H9 (cell line): Measurements from ENCODE around the gene EHD4. TPM values are rescaled to one million over a fixed set of nuclear protein-coding genes. Genes with fewer than 3 reads are reported as not detected.

ENCODE experiments used
- DNase-seq: peaks from one replicate; pipeline ENCODE4 v3.0.0-alpha.2; 2017
- H2AFZ ChIP-seq: one replicate; pipeline ENCODE4 v1.6.1; 2013; ENCODE audit warnings: mild to moderate bottlenecking, low read length, control low read depth, moderate library complexity
- H2AK5ac ChIP-seq: 2 replicates; pipeline ENCODE4 v1.6.1; 2013; ENCODE audit warnings: low read length, control low read depth, mixed read lengths; ENCODE audit not compliant: insufficient read length
- H2BK120ac ChIP-seq: one replicate; pipeline ENCODE4 v1.6.1; 2013; ENCODE audit warnings: low read depth, mild to moderate bottlenecking, low read length, control low read depth, inconsistent platforms; ENCODE audit not compliant: poor library complexity, severe bottlenecking
- H2BK12ac ChIP-seq: 2 replicates; pipeline ENCODE4 v1.6.1; 2013; ENCODE audit warnings: low read length, control low read depth, mixed read lengths, low read depth; ENCODE audit not compliant: insufficient read length
- H2BK15ac ChIP-seq: 2 replicates; pipeline ENCODE4 v1.6.1; 2013; ENCODE audit warnings: low read depth, low read length, control low read depth
- H2BK20ac ChIP-seq: one replicate; pipeline ENCODE4 v1.6.1; 2013; ENCODE audit warnings: low read depth, mild to moderate bottlenecking, low read length, control low read depth, inconsistent platforms; ENCODE audit not compliant: poor library complexity, severe bottlenecking
- H2BK5ac ChIP-seq: 2 replicates; pipeline ENCODE4 v1.6.1; 2013; ENCODE audit warnings: low read length, control low read depth, mixed read lengths; ENCODE audit not compliant: insufficient read length
- H3K14ac ChIP-seq: 2 replicates; pipeline ENCODE4 v1.6.1; 2013; ENCODE audit warnings: low read length, control low read depth; ENCODE audit not compliant: insufficient read depth
- H3K18ac ChIP-seq: 2 replicates; pipeline ENCODE4 v1.6.1; 2013; ENCODE audit warnings: low read depth, mild to moderate bottlenecking, mixed read lengths, low read length, control low read depth; ENCODE audit not compliant: insufficient read length
- H3K23ac ChIP-seq: 2 replicates; pipeline ENCODE4 v1.6.1; 2013; ENCODE audit warnings: low read length, control low read depth, mixed read lengths, low read depth; ENCODE audit not compliant: insufficient read length
- H3K23me2 ChIP-seq: 2 replicates; pipeline ENCODE4 v1.6.1; 2013; ENCODE audit warnings: low read depth, mild to moderate bottlenecking, mixed read lengths, low read length, control low read depth; ENCODE audit not compliant: insufficient read length, poor library complexity, severe bottlenecking
- H3K27ac ChIP-seq: 2 replicates; pipeline ENCODE4 v1.5.1; 2013; ENCODE audit warnings: low read length, control low read depth, mixed read lengths, low read depth; ENCODE audit not compliant: insufficient read length
- H3K27me3 ChIP-seq: 2 replicates; pipeline ENCODE4 v1.6.1; 2013; ENCODE audit warnings: low read length, control low read depth, inconsistent platforms; ENCODE audit not compliant: insufficient read depth
- H3K4ac ChIP-seq: 2 replicates; pipeline ENCODE4 v1.6.1; 2013; ENCODE audit warnings: low read depth, mild to moderate bottlenecking, control low read depth, inconsistent platforms, low read length, moderate library complexity
- H3K4me1 ChIP-seq: 2 replicates; pipeline ENCODE4 v1.6.1; 2013; ENCODE audit warnings: low read length, control low read depth, inconsistent platforms; ENCODE audit not compliant: insufficient read depth
- H3K4me2 ChIP-seq: 2 replicates; pipeline ENCODE4 v1.6.1; 2013; ENCODE audit warnings: low read length, control low read depth, mixed read lengths; ENCODE audit not compliant: insufficient read length, insufficient read depth
- H3K56ac ChIP-seq: 2 replicates; pipeline ENCODE4 v1.6.1; 2013; ENCODE audit warnings: low read depth, mild to moderate bottlenecking, mixed read lengths, low read length, control low read depth; ENCODE audit not compliant: insufficient read length
- H3K79me1 ChIP-seq: 2 replicates; pipeline ENCODE4 v1.6.1; 2013; ENCODE audit warnings: low read depth, mild to moderate bottlenecking, moderate library complexity, low read length, control low read depth, inconsistent platforms; ENCODE audit not compliant: insufficient read depth, poor library complexity, severe bottlenecking
- H3K79me2 ChIP-seq: 2 replicates; pipeline ENCODE4 v1.6.1; 2013; ENCODE audit warnings: low read length, control low read depth, inconsistent platforms; ENCODE audit not compliant: insufficient read depth
- H3K9ac ChIP-seq: 2 replicates; pipeline ENCODE4 v1.6.1; 2013; ENCODE audit warnings: low read length, control low read depth, mixed read lengths; ENCODE audit not compliant: insufficient read length; ENCODE audit errors: extremely low read depth
- H3K9me3 ChIP-seq: one replicate; pipeline ENCODE4 v1.6.1; 2013; ENCODE audit warnings: low read depth, low read length, inconsistent platforms; ENCODE audit not compliant: control insufficient read depth
- H3T11ph ChIP-seq: one replicate; pipeline ENCODE4 v1.6.1; 2013; ENCODE audit warnings: mild to moderate bottlenecking, low read length, control low read depth, inconsistent platforms
- H4K20me1 ChIP-seq: one replicate; pipeline ENCODE4 v1.6.1; 2013; ENCODE audit not compliant: control insufficient read depth, insufficient read length, insufficient read depth
- H4K5ac ChIP-seq: 2 replicates; pipeline ENCODE4 v1.6.1; 2013; ENCODE audit warnings: low read depth, mild to moderate bottlenecking, mixed read lengths, low read length, control low read depth; ENCODE audit not compliant: insufficient read length
- H4K8ac ChIP-seq: replicated peaks from 2 replicates; pipeline ENCODE4 v1.6.1; 2013; ENCODE audit warnings: low read length, control low read depth, mixed read lengths, low read depth; ENCODE audit not compliant: insufficient read length
- H4K91ac ChIP-seq: 2 replicates; pipeline ENCODE4 v1.6.1; 2013; ENCODE audit warnings: low read depth, mild to moderate bottlenecking, moderate library complexity, mixed read lengths, low read length, control low read depth; ENCODE audit not compliant: insufficient read length
- H3K27ac Mint-ChIP-seq, 3 experiments: 2 replicates in 2 of 3; 3 replicates in 1 of 3; pipeline ENCODE4 v1.8.0; 2020 to 2021; ENCODE audit warnings: mixed read lengths in 3 of 3, mild to moderate bottlenecking in 1 of 3, moderate library complexity in 1 of 3
- H3K27me3 Mint-ChIP-seq: 2 replicates; pipeline ENCODE4 v1.8.0; 2021; ENCODE audit warnings: low read depth, mild to moderate bottlenecking, moderate library complexity, mixed read lengths
- H3K36me3 Mint-ChIP-seq, 3 experiments: 2 replicates in 2 of 3; 3 replicates in 1 of 3; pipeline ENCODE4 v1.8.0; 2020 to 2021; ENCODE audit warnings: low read depth in 3 of 3, mixed read lengths in 3 of 3; ENCODE audit not compliant: insufficient read depth in 1 of 3
- H3K4me1 Mint-ChIP-seq, 2 experiments: 2 replicates each; pipeline ENCODE4 v1.8.0; 2020; ENCODE audit warnings: mixed read lengths in 2 of 2
- H3K4me3 Mint-ChIP-seq, 2 experiments: 2 replicates in 1 of 2; 3 replicates in 1 of 2; pipeline ENCODE4 v1.8.0; 2020 to 2021; ENCODE audit warnings: mild to moderate bottlenecking in 2 of 2, mixed read lengths in 2 of 2, moderate library complexity in 1 of 2
- H3K9me3 Mint-ChIP-seq, 2 experiments: 2 replicates in 1 of 2; 3 replicates in 1 of 2; pipeline ENCODE4 v1.8.0; 2020; ENCODE audit warnings: mild to moderate bottlenecking in 2 of 2, mixed read lengths in 2 of 2, moderate library complexity in 1 of 2
- WGBS: extraction: QIAGEN DNeasy Blood & Tissue Kit; methylation state at CpG from one replicate; pipeline ENCODE4 v1.1.7; 2013; ENCODE audit warnings: missing lambda C conversion rate, low lambda C conversion rate, mixed read lengths; ENCODE audit not compliant: insufficient read length; ENCODE audit errors: extremely low coverage; 5-methylcytosine and 5-hydroxymethylcytosine counted together
- total RNA-seq: library from RNA; stranded (reverse); gene quantifications from 2 replicates; pipeline ENCODE4 v1.2.1, GENCODE V29; 2021
- TF ChIP-seq, protein P1 (sequence below): fragments of 200-600 bp; sonication (generic); conservative IDR thresholded peaks from 3 replicates; pipeline ENCODE4 v1.8.0; 2021; ENCODE audit warnings: antibody characterized with exemption, mild to moderate bottlenecking

The EHD4 gene
- total RNA-seq, 1 experiment from 2014 or later: 22.9 TPM

DNA sequence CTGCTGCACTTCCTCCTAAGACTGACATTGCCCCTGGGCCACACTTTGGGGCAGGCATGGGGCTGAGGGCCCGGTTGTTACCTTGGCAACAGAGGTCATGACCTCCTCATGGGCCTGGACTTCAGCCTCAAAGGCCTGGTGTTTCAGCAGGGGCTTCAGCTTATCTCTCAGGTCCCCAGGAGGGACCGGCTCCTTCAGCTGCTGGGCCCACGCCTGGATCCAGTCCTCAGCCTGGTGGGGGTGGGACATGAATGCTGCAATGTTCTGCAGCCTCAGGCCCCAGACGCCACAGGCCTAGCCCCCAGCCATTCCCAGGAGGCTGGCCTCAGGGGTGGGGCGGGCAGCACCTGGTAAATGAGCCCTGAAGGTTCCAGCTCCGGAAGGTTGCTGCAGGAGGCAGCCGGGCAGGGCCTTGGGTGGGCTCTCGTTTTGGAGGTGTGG is 106.1 kb downstream of the EHD4 start:
- Histone ChIP-seq H2AK5ac (no peak overlapping the region), H2BK20ac (no peak overlapping the region), H3K27me3 (no peaks in the 10 kb centered on the region), H3K27ac (no peak overlapping the region), H4K91ac (no peak overlapping the region), H3T11ph (no peak overlapping the region), H2BK12ac (no peak overlapping the region), H4K5ac (no peak overlapping the region), H3K23ac (no peak overlapping the region), H2AFZ (no peak overlapping the region), H2BK5ac (no peak overlapping the region), H4K8ac (no peak overlapping the region), H2BK15ac (no peak overlapping the region), H3K23me2 (no peaks in the 10 kb centered on the region), H3K9me3 (no peaks in the 10 kb centered on the region), H3K56ac (no peak overlapping the region), H2BK120ac (no peak overlapping the region), H3K79me2 (no peaks in the 10 kb centered on the region), H3K4me1 (no peaks in the 10 kb centered on the region), H3K14ac (no peak overlapping the region), H3K4me2 (no peak overlapping the region), H3K9ac (no peak overlapping the region), H3K18ac (no peak overlapping the region), H3K4ac (no peak overlapping the region), H4K20me1 (no peaks in the 10 kb centered on the region), H3K79me1 (no peaks in the 10 kb centered on the region)
- WGBS: no CpG with 5 or more reads among the region's 8 CpGs
- H3K4me1 Mint-ChIP-seq: peaks cover 10 to 16% of the 10 kb centered on the region in 2 experiments
- no peaks in the 10 kb centered on the region for H3K36me3 Mint-ChIP-seq
- H3K27me3 Mint-ChIP-seq: no peaks in the 10 kb centered on the region; the same call in none of the 2 replicates
- TF ChIP-seq, protein P1, sequence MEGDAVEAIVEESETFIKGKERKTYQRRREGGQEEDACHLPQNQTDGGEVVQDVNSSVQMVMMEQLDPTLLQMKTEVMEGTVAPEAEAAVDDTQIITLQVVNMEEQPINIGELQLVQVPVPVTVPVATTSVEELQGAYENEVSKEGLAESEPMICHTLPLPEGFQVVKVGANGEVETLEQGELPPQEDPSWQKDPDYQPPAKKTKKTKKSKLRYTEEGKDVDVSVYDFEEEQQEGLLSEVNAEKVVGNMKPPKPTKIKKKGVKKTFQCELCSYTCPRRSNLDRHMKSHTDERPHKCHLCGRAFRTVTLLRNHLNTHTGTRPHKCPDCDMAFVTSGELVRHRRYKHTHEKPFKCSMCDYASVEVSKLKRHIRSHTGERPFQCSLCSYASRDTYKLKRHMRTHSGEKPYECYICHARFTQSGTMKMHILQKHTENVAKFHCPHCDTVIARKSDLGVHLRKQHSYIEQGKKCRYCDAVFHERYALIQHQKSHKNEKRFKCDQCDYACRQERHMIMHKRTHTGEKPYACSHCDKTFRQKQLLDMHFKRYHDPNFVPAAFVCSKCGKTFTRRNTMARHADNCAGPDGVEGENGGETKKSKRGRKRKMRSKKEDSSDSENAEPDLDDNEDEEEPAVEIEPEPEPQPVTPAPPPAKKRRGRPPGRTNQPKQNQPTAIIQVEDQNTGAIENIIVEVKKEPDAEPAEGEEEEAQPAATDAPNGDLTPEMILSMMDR: no peak
- no peak for DNase-seq
- H3K4me3 Mint-ChIP-seq: no peak overlapping the region
- no peaks in the 10 kb centered on the region for H3K9me3 Mint-ChIP-seq
- no peak overlapping the region for H3K27ac Mint-ChIP-seq
